IPS-18c (cell line): ENCODE measurements around the gene HLF.

Source experiments
- H3K4me3 ChIP-seq: 2 replicates; pipeline ENCODE4 v1.7.0; 2013; ENCODE audit warnings: low read depth, mild to moderate bottlenecking, low read length, moderate library complexity; ENCODE audit not compliant: insufficient read depth
- H3K9me3 ChIP-seq: one replicate; pipeline ENCODE4 v1.6.1; 2013; ENCODE audit warnings: mild to moderate bottlenecking, low read length, moderate library complexity; ENCODE audit not compliant: control insufficient read depth, insufficient read depth

HLF gene

GRCh38 chr17:55242476-55242875 lies 22.3 kb upstream of the HLF start:
- Histone ChIP-seq H3K9me3 (peaks cover 2% of the 10 kb centered on the region), H3K4me3 (no peak overlapping the region)

GRCh38 chr17:55245986-55246385 lies 18.8 kb upstream of the HLF start:
- Histone ChIP-seq H3K9me3 (no peaks in the 10 kb centered on the region), H3K4me3 (no peak overlapping the region)

GRCh38 chr17:55246583-55246982 lies 18.2 kb upstream of the HLF start:
- no peak overlapping the region for H3K4me3 ChIP-seq
- no peaks in the 10 kb centered on the region for H3K9me3 ChIP-seq

- H3K4me3 ChIP-seq: no peak overlapping the region
- no peaks in the 10 kb centered on the region for H3K9me3 ChIP-seq
Observed at GRCh38 chr17:55248077-55248476, 16.7 kb upstream of the HLF start.

- H3K9me3 ChIP-seq: no peaks in the 10 kb centered on the region
- no peak overlapping the region for H3K4me3 ChIP-seq
Observed at GRCh38 chr17:55249861-55250260, 14.9 kb upstream of the HLF start.

GRCh38 chr17:55254375-55254774 lies 10.4 kb upstream of the HLF start:
- H3K4me3 ChIP-seq: no peak overlapping the region
- no peaks in the 10 kb centered on the region for H3K9me3 ChIP-seq

- no peak overlapping the region for H3K4me3 ChIP-seq
Observed at GRCh38 chr17:55258578-55259135, 6.1 kb upstream of the HLF start.

GRCh38 chr17:55259684-55260111 lies 5.1 kb upstream of the HLF start:
- no peaks in the 10 kb centered on the region for H3K9me3 ChIP-seq
- H3K4me3 ChIP-seq: no peak overlapping the region

More at GRCh38 chr17:55258578-55259135, 6.1 kb upstream of the HLF start:
- no peaks in the 10 kb centered on the region for H3K9me3 ChIP-seq

- Histone ChIP-seq H3K9me3 (no peaks in the 10 kb centered on the region), H3K4me3 (no peak overlapping the region)
Observed at GRCh38 chr17:55261311-55261710, 3.4 kb upstream of the HLF start.

GRCh38 chr17:55263569-55264277 lies 1.0 kb upstream of the HLF start:
- peak overlapping the region; percentile 46 for H3K4me3 ChIP-seq

GRCh38 chr17:55264278-55264644 lies 499 bp upstream of the HLF start:
- Histone ChIP-seq H3K4me3 (peak overlapping the region; percentile 46; the same call in 1 of the 2 replicates), H3K9me3 (no peaks in the 10 kb centered on the region)

More at GRCh38 chr17:55263569-55264277, 1.0 kb upstream of the HLF start:
- H3K9me3 ChIP-seq: no peaks in the 10 kb centered on the region

- Histone ChIP-seq H3K9me3 (no peaks in the 10 kb centered on the region), H3K4me3 (peak overlapping the region; percentile 32)
Observed at GRCh38 chr17:55265311-55266021, 706 bp downstream of the HLF start.

- Histone ChIP-seq H3K4me3 (peak overlapping the region; percentile 20; the same call in 1 of the 2 replicates), H3K9me3 (no peaks in the 10 kb centered on the region)
Observed at GRCh38 chr17:55266051-55266957, 1.5 kb downstream of the HLF start.

GRCh38 chr17:55266958-55267688 lies 2.4 kb downstream of the HLF start:
- H3K4me3 ChIP-seq: no peak overlapping the region

GRCh38 chr17:55267777-55268648 lies 3.3 kb downstream of the HLF start:
- Histone ChIP-seq H3K4me3 (no peak overlapping the region), H3K9me3 (no peaks in the 10 kb centered on the region)

More at GRCh38 chr17:55266958-55267688, 2.4 kb downstream of the HLF start:
- H3K9me3 ChIP-seq: no peaks in the 10 kb centered on the region
